ENCODE measurements around the gene RBMS3.

Gene RBMS3

DNA sequence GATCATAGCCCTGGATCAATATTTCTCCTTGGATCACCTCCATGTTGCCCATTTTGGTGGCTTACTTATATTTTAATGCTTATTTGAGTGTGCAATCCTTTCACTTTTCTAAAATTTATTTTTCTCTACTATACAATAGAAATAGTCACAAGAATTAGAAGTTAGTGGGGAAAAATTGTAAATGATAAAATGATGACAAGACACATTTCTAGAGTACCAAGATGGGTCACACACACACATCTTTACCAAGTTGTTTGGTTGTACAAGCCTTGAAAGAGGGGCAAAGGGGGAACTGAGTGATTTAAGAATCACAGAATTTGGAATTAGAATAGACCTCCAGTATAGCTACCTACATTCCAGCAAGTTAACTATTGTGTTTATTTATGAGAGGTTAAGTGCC is 545.8 kb downstream of the RBMS3 start:
- no peak for DNase-seq

DNA sequence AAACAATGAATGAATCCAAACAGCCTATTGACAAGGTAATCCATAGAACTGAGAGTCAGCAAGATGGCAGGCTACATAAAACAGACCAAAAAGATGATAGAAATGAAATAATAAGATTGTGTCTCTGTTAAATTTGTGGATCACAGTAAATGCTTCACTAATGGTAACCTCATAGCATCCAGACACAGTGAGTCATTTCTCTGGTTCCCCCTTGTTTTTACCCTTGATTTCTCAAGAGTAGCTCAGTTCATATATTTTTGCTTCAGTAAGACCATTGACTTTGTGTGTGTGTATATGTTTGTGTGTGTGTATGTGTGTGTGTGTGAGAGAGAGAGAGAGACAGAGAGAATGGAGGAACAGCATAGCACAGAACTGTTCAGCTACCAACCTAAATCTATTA is 546.9 kb downstream of the RBMS3 start:
- DNase-seq: no peak

DNA sequence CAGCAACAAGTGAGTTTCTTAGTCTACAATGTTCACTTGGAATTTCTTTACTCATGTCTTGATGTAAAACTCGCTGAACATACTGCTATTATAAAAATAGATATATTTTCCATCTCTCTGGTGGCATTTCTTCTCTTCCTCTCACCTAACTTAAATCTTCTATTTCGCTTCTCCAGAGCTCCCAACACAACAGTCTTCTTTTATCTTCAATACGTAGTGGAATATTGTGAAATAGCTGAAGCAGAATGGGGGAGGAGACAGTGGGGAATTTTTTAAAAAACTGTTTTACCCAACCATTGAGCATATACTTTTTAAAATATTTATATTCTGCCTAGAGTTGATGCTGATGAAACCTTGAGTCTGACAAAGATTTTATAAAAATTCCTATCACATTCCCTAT is 548.5 kb downstream of the RBMS3 start:
- no peak for DNase-seq

DNA sequence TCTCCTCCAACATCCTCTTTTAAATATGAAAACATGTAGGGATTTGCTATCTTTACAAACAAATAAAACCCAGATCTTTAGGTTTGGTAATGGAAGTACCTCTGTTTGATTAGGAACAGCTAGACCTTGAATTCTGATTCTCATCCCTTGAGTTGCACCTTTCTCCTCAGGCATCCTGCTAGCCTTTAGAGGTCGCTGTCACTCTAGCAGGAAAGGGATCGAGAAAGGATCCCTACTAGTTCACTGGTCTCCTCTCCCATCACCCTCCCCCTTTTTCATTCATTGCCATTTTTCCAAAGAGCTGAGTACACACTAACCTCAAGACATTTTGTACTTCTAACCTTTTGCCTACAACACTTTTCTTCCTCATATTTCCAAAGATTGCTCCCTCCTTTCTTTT is 569.8 kb downstream of the RBMS3 start:
- no peak for DNase-seq

DNA sequence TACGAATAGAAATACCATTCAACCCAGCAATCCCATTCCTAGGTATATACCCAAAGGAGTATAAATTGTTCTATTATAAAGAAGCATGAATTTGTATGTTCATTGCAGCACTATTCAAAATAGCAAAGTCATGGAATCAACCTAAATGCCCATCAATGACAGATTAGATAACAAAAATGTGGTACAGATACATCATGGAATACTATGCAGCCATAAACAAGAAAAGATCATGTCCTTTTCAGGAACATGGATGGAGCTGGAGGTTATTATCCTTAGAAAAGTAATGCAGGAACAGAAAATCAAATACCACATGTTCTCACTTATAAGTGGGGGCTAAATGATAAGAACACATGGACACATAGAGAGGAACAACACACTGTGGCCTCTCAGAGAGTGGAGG is 571.9 kb downstream of the RBMS3 start:
- DNase-seq: no peak

DNA sequence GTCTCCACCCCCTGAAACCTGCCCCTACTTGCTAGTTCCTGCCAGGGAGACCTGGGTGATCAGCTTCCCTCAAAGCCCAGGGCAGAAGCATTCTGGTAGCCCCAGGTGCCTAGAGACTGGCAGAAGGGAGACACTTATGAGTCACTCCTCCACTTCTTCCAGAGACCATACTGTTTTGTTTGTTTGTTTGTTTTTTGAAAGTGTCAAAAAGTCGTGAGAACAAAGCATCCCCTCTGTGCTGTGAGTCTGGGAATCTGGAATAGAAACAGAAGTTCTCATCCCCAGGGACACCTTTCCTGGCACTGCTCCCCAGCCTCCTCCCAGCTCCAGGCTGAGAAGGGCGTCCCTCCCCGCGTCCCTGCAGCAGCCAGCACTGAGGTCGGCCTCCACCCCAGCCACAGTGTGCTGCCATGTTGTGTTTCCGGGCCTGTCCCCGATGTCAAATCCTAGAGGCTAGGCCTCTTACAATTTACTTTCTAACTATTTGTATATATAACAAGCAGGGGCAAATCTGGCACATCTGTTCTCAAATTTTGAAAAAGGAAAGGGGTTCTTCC is 573.0 kb downstream of the RBMS3 start:
- no peak for DNase-seq

DNA sequence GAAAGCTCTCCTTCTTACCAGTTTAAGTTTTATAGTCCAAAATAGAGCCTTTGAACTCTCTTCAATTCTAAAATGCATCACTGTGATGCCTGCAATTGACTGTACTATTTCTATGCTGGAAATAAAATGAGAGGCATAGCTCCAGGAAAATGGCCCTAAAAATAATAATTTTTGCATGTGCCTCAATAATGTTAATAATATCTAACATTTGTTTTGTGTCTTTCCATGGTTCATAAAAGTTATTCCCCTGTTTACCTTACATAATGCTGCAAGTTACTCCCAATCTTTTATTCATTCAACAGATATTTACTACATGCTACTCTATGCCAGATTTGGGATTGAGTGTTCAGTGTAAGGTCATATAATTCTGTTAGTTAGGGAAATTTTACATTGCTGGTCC is 574.0 kb downstream of the RBMS3 start:
- no peak for DNase-seq

DNA sequence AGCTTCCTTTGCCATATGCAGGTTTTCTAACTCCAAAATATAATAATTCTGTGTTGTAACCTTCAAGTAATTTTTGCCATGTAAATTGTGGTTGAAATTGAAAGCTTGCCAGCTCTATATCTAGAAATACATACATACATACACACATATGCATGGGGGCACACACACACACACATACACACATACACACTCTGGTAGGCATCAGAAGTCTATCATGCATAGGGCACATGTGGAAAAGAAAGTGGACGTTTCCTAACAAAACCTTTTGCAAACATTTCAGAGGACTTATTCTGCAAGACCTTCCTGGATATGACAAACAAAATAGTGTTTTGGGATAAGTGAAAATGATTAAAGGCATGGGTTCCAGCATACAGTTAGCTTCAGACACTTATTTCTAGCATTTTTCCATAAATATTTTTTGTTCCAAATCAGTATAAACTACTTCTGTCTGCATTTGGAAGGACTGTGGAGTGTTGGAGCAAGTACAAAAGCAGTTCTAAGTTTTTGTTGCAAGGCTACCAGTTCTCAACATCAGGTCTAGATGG is 578.9 kb downstream of the RBMS3 start:
- no peak for DNase-seq

DNA sequence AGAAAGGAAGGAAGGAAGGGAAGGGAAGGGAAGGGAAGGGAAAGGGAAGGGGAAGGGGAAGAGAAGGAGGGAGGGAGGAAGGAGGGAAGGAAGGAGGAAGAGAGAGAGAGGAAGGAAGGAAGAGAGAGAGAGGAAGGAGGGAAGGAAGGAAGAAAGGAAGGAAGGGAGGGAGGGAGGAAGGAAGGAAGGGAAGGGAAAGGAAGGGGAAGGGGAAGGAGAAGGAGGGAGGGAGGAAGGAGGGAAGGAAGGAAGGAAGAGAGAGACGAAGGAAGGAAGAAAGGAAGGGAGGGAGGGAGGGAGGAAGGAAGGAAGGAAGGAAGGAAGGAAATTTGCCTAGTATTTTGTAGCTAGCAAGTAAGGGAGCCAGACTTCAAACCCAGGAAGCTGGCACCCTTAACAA is 583.9 kb downstream of the RBMS3 start:
- DNase-seq: no peak

DNA sequence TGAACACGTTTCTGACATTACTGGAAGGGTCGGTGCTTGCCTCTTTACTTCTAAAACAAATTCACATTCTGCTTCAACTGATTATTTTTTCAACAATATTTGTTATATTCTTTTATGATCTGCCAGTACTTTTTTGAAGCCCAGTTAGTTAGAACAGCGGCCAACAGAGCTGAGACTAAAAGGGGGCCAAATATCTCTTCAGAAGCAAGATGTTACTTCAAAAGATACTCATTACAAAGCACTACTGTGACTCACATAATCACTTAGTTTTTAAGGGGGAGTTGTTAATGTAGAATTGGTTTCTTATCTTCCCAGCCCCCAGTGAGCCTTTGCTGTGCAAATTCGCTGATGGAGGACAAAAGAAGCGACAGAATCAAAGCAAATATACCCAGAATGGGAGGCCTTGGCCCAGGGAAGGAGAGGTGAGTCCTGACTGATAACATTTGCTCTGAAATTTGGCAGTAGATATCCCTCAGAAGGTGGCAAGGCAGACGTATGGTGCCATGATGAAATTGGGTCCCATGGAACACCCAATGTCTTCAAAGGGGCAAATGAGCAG is 587.8 kb downstream of the RBMS3 start:
- no peak for DNase-seq

DNA sequence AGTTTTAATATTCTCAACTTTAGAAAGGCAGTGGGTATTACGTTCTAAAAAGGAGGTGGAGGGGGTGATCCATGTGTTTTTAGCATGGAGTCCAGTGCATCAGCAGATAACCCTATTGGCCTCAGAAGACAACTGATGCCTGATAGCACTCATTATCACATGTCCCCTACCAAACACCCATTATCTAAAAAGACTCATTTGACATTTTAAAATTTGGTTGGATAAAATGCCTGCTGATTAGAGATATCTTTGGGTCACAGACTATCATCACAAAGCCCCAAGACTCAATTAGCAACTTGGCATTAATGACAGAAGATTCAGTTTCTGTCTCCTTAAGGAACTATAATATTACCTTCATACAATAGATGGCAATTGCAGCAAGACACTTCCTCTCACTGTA is 589.3 kb downstream of the RBMS3 start:
- DNase-seq: no peak

DNA sequence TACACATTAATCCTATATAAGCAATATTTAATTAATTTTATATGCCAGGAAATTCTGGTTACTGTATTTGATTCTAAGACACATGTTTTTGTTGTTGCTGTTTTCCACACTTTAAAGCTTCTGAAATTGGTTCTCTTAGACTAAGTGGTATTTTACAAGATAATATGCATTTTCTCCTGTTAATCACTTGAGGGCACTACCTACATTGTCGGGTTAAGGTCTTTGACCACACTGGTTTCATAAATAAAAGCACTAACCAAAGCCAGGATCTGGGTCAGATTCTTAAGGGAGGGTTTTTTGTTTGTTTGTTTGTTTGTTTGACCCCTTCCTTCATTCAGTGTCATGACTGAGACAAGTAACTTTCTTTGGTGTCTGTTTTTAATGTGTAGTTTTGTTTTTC is 590.2 kb downstream of the RBMS3 start:
- no peak for DNase-seq

DNA sequence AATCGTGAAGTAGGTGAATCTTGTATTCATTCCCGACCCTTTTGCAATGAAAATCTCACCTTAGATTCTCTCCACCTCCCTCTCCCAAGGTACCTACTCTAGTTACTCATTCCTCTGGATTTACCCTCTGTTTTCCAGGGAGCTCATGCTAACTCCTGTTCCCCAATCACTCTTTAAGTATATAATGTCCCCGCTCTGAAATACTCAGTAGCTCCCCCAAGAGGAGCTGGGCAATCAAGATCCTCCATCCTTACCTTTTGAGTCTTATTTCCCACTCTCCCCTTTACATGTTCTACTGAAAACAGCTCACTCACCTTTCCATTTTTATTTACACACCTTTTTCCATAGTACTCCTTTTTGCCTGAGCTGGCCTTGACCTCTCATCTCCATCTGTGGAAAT is 599.9 kb downstream of the RBMS3 start:
- no peak for DNase-seq

DNA sequence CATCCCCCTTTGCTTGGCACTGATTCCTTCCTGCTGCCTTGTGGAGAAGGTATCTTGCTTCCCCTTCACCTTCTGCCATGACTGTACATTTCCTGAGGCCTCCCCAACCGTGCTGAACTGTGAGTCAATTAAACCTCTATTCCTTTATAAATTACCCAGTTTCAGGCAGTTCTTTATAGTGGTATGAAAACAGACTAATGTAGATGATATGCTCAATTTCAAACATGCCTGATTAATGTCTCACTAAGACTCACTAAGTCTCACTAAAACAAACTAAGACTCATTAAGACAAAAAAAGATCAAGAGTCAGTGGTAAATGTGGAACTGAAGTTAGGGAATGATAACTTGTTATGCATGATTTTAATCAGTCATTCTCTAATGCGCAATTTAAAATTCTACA is 606.6 kb downstream of the RBMS3 start:
- DNase-seq: no peak

DNA sequence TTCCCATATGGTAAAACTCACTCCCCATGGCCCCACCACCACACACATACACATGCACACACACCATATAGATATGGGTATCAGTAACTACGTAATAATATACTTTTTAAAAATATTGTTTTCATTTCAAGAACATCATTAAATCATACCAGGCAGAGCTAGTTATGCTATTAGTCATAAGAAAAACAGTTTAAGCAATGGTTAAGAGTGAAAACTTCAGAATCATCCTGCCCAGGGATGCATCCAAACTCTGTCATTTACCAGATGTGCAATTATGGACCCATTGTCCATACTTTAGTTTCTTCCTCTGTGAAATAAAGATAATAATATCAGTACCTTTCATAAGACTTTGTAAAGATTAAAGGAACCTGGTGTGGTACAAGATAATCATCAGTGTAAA is 608.3 kb downstream of the RBMS3 start:
- DNase-seq: no peak

DNA sequence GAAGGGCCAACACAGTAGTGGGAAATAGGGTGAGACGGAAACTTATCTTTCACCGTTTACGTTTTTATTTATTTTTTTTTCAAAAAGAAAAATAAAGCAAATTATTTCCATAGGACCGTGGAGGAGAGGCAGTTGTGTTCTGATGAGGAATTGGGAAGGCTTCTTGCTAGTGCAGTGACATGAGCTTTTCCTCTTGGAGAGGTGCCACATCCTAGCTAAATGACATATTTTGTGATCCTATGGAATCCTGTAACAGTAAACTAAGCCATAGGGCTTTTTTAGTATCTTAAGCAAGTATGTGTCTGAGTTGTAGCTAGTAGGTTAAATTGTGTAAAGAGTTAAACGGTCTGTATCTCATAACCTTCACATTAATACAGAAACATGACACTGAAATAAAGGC is 609.9 kb downstream of the RBMS3 start:
- no peak for DNase-seq

DNA sequence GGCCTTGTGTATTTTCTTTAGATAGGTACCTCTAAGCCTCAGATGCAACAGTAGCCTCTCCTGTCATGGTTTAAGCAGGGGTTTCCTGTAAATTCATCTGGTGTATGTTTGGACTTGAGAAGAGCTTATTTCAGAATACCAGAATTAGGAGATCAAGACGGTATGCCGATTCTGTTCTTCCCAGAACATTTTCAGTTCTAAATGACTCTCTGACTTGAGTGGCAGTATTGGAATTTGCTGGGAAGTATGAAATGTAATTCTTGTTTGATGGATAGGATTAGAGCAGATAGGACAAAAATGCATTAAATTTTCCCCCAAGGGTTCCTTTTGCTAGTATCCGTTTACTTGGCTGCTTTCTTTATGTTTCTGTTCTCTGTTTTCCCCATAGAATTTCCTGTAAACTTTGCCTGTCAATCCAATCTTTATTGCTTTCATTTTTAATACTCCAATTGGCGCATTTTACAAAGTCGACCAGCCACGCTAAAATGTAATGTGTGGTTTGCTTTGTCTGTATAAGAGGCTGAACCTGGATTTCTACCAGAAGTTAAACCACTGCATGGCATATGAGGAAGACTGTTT is 612.2 kb downstream of the RBMS3 start:
- DNase-seq: no peak

DNA sequence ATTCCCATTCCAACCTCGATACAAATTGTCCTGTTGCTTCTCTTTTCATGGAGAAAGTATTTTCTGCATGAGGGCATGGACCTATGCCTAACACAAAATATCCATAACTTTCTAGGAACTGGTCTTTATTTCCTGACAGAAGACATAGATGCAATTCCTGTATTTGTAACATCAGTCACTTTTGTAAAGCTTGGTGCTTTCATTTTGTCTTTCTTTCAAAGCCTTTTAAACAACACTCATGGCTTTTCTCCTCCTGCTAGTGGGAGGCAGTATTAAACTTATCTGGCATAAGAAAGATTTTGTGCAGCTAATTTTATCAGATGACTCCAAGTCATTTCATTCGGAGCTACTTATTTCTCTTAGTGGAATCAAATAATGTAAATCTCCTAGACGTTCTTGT is 616.0 kb downstream of the RBMS3 start:
- DNase-seq: no peak

DNA sequence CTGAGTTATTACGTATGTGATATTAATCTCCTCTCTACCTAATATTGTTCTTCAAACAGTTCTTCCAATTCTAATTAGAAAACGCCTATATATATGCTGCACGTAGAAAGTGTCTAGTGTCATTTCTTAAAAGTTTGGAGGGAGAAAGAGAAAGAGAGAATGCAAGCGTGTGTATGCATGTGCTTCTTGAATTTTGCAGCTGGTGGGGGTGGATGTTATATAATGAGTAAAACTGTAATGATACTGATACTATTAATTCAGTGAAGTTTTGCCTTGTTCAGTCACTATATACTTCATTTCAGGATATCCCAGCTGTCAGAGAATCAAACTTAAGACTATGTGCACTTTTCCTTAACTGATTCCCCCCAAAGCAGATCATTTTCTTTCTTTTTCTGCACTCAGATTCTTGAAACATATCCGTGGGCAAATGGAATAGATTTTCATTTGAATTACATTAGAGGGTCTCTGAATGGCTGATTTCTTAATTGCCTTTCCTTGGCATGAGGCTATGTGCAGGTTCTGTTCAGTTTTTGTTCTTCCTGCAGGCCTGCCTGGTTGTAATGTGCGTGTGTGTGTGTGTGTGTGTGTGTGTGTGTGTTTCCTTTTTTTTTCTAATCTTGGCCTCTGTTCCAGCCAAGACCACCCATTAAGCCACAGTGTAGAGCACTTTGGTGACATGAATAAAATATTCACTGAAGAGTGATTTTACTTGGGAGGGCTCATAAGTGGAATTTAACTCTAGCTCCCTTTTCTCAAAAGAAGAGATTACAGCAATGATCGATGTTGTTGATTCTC is 617.5 kb downstream of the RBMS3 start:
- DNase-seq: no peak

DNA sequence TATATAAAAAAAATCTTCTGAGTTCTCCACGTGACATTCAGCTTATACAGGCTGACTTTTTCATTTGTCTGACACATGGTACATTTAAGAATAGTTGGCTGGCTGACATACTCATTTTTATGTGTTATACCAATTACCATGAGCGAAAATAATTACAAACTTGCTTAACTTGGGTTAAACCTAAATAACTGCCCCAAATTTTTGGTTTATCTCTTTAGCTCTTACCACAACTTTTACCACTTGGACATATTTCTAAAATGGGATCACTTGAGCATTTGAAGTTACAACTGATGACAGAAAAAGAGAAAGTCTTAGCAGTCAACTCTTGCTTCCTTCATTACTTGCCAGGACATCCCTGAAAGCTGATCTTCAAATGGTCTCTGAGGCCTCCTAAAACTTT is 618.1 kb downstream of the RBMS3 start:
- no peak for DNase-seq

DNA sequence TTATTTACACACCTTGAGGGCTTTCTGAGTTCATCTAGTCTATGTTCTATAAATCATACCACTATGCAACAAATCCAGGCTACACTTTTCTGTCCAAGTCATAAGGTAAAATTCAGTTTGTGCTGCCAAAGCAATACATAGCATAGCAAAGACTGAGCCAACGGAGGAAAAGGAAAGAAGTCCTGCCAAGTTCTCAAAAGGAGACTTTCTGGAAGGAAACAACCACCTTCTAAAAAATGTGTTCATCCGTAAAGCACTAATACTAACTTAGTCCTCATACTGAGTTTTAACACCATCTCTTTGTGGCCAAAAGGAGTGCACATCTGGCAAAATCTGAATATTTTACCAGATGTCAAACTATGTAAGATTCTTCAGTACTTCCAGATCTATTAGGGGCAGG is 620.2 kb downstream of the RBMS3 start:
- no peak for DNase-seq

DNA sequence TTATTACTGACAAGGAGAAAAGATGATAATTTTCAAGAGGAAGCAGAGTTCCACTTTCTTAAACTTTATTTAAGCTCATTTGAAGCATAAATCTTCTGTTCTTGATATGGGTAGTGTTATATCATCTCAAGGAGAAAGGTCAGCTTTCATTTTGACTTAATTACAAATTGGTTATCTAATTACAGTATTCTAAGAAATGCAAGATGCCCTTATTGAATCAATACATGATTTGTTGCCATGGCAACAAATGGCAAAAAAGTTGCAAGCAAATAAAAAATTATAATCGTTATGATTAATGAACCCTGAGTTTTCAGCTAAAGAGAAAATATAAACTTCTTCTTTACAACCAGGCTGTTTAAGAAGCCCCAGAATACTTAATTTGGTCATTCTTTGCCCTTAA is 622.7 kb downstream of the RBMS3 start:
- DNase-seq: no peak

DNA sequence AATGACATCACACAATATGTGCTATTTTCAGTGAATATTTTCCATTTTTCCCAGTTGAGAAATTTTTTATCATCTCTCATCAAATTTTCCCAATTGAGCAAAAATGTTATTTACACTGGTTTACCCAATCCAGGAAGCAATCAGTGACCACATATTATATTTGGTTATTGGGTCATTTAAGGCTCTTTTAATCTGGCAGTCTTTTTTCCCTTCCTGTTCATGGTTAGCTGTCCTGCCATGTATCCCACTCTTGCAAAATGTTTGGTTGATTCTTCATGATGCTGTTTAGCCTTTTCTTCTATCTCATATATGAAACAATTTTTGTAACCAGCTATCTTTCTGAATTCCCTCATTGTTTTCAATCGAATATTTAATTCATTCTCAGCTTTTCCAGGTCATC is 626.0 kb downstream of the RBMS3 start:
- no peak for DNase-seq

DNA sequence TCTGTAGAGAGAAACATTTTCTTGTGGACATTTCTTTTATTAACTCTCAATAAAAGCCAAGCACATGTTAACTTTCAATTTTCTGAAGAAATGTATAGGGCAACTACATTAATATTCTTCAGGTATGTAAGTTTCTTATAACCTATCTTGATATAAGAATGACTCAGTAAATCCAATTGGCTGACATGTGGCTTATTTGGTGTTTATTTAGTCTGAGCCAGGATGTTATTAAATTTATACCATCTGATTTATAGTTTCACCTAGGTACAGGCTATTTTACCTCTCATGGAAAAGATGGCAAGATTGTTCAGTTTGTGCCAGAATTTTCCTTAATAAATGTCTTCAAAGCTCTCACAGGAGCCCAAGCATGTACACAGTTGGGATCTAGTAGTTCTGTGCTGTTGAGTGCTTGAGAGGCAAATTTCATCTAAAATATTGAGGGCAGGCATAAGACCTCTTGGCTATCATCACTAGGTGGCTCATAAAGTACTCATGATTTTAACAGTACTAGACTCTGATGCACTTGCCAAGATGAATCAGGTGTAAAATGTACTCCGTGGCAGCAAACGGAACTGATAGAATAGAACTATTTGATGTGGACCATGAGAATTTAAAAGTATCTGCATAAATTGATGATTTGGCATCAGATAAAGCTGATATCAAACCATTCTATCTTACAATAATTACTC is 631.9 kb downstream of the RBMS3 start:
- DNase-seq: no peak
